ENCODE results near the gene ARID1B.

ARID1B gene

GRCh38 chr6:156866220-156867015, 89.2 kb downstream of the ARID1B start:
- POLR2A ChIA-PET: no interaction called here
- H3K36me3 ChIP-seq (ENCODE audit: control insufficient read depth in 2 of 2, insufficient read depth in 1 of 2, low read length in 2 of 2): no peaks in the 10 kb centered on the region
- CTCF ChIA-PET: interaction anchor here (0.6 to 1.6 kb wide), 5 partner anchors 14 to 180 kb away, joined by 3 to 5 read pairs (median 5); no protein-coding TSS in a partner anchor
- peaks cover 11% of the 10 kb centered on the region for H3K4me1 ChIP-seq (ENCODE audit: control insufficient read depth, insufficient read depth, low read length)
- no peak overlapping the region for H3K27ac ChIP-seq (ENCODE audit: extremely low read depth, low read depth, low read length)
- no peak overlapping the region for H3K4me3 ChIP-seq (ENCODE audit: low read depth, low read length)
- H3K9me3 ChIP-seq (ENCODE audit: control insufficient read depth, insufficient read depth, low read depth, low read length): no peaks in the 10 kb centered on the region
- TF ChIP-seq ZNF324 (tag by site-specific recombination; IDR thresholded peaks at IDR 0.05): no peak
- TF ChIP-seq HOXA7 (CRISPR knock-in tag; IDR thresholded peaks at IDR 0.05; ENCODE audit: borderline replicate concordance): no peak
- no peak for TF ChIP-seq ZNF544 (tag by site-specific recombination; IDR thresholded peaks at IDR 0.05)
- TF ChIP-seq, protein P1, sequence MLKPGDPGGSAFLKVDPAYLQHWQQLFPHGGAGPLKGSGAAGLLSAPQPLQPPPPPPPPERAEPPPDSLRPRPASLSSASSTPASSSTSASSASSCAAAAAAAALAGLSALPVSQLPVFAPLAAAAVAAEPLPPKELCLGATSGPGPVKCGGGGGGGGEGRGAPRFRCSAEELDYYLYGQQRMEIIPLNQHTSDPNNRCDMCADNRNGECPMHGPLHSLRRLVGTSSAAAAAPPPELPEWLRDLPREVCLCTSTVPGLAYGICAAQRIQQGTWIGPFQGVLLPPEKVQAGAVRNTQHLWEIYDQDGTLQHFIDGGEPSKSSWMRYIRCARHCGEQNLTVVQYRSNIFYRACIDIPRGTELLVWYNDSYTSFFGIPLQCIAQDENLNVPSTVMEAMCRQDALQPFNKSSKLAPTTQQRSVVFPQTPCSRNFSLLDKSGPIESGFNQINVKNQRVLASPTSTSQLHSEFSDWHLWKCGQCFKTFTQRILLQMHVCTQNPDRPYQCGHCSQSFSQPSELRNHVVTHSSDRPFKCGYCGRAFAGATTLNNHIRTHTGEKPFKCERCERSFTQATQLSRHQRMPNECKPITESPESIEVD (tag by site-specific recombination; IDR thresholded peaks at IDR 0.05): peak; percentile 46
- TF ChIP-seq, protein P2, sequence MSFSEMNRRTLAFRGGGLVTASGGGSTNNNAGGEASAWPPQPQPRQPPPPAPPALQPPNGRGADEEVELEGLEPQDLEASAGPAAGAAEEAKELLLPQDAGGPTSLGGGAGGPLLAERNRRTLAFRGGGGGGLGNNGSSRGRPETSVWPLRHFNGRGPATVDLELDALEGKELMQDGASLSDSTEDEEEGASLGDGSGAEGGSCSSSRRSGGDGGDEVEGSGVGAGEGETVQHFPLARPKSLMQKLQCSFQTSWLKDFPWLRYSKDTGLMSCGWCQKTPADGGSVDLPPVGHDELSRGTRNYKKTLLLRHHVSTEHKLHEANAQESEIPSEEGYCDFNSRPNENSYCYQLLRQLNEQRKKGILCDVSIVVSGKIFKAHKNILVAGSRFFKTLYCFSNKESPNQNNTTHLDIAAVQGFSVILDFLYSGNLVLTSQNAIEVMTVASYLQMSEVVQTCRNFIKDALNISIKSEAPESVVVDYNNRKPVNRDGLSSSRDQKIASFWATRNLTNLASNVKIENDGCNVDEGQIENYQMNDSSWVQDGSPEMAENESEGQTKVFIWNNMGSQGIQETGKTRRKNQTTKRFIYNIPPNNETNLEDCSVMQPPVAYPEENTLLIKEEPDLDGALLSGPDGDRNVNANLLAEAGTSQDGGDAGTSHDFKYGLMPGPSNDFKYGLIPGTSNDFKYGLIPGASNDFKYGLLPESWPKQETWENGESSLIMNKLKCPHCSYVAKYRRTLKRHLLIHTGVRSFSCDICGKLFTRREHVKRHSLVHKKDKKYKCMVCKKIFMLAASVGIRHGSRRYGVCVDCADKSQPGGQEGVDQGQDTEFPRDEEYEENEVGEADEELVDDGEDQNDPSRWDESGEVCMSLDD (tag by site-specific recombination; IDR thresholded peaks at IDR 0.05): no peak
- TF ChIP-seq PRDM4 (tag by site-specific recombination; IDR thresholded peaks at IDR 0.05): no peak
- TF ChIP-seq, protein P3, sequence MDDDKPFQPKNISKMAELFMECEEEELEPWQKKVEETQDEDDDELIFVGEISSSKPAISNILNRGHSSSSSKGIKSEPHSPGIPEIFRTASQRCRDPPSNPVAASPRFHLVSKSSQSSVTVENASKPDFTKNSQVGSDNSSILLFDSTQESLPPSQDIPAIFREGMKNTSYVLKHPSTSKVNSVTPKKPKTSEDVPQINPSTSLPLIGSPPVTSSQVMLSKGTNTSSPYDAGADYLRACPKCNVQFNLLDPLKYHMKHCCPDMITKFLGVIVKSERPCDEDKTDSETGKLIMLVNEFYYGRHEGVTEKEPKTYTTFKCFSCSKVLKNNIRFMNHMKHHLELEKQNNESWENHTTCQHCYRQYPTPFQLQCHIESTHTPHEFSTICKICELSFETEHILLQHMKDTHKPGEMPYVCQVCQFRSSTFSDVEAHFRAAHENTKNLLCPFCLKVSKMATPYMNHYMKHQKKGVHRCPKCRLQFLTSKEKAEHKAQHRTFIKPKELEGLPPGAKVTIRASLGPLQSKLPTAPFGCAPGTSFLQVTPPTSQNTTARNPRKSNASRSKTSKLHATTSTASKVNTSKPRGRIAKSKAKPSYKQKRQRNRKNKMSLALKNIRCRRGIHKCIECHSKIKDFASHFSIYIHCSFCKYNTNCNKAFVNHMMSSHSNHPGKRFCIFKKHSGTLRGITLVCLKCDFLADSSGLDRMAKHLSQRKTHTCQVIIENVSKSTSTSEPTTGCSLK (tag by site-specific recombination; IDR thresholded peaks at IDR 0.05): no peak
- no peak for TF ChIP-seq ZNF830 (tag by site-specific recombination; IDR thresholded peaks at IDR 0.05; ENCODE audit: low read depth)
- TF ChIP-seq ZNF335 (tag by site-specific recombination; conservative IDR thresholded peaks at IDR 0.05): peak; percentile 36; the same call in 1 of the 2 replicates
- TF ChIP-seq KLF10 (tag by site-specific recombination; IDR thresholded peaks at IDR 0.05): no peak
- TF ChIP-seq HOXD13 (CRISPR knock-in tag; IDR thresholded peaks at IDR 0.05; ENCODE audit: borderline replicate concordance): no peak
- no peak for TF ChIP-seq ZNF280D (tag by site-specific recombination; IDR thresholded peaks at IDR 0.05)
- TF ChIP-seq ZNF239 (tag by site-specific recombination; IDR thresholded peaks at IDR 0.05): no peak
- TF ChIP-seq ZBTB17 (tag by site-specific recombination; IDR thresholded peaks at IDR 0.05): peak; percentile 30; the same call in 1 of the 2 replicates
- no peak for TF ChIP-seq ZNF350 (tag by site-specific recombination; IDR thresholded peaks at IDR 0.05)
- no peak for TF ChIP-seq ZNF112 (tag by site-specific recombination; IDR thresholded peaks at IDR 0.05)
- peak; percentile 53 for TF ChIP-seq ZNF654 (tag by site-specific recombination; IDR thresholded peaks at IDR 0.05; ENCODE audit: low read depth)
- TF ChIP-seq BCL11A (tag by site-specific recombination; IDR thresholded peaks at IDR 0.05; ENCODE audit: low read depth): no peak
- peak; percentile 73 for TF ChIP-seq PRDM10 (tag by site-specific recombination; IDR thresholded peaks at IDR 0.05)
- no peak for TF ChIP-seq SCRT1 (tag by site-specific recombination; IDR thresholded peaks at IDR 0.05; ENCODE audit: borderline replicate concordance)
- TF ChIP-seq ZNF266 (tag by site-specific recombination; IDR thresholded peaks at IDR 0.05; ENCODE audit: low read depth): no peak

Measured in HEK293 (cell line).